ENCODE data around the gene MFN2.

DNA sequence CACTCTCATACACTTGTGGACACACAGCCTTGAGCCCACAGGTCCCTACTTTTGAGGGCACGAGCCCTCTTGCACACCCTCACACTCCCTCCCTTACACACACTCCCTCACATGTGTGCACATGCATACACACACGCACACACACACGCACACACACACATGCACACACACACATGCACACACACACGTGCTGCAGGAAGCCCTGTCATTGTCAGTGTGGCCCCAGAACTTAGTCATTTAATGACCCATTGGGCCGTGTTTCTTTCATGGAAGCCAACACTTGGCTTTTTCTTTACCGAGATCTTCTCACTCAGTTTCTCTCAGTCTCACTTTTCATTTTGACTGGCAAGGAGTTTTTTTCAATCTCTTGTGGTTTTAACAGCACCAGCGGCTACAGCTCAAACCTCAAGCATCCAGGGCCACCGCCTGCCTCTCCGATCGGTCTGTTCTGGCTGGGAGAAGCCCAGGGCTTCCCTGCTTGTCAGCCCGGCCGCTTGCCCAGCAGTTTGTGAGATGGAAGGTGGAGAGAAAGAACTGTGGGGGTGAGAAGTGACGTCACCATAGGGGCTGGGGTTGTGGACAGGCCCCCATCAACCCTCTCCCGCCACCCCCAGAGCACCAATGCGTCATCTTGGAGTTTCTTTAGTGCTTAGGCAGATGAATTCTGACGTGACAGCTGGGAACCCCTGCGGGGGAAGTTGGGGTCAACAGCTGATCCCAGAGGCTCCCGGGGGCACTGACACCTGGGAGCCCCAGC, 67.1 kb downstream of the MFN2 start:
- TF ChIP-seq POLR2A (IDR thresholded peaks at IDR 0.05) = no peak
- TF ChIP-seq, protein P1, sequence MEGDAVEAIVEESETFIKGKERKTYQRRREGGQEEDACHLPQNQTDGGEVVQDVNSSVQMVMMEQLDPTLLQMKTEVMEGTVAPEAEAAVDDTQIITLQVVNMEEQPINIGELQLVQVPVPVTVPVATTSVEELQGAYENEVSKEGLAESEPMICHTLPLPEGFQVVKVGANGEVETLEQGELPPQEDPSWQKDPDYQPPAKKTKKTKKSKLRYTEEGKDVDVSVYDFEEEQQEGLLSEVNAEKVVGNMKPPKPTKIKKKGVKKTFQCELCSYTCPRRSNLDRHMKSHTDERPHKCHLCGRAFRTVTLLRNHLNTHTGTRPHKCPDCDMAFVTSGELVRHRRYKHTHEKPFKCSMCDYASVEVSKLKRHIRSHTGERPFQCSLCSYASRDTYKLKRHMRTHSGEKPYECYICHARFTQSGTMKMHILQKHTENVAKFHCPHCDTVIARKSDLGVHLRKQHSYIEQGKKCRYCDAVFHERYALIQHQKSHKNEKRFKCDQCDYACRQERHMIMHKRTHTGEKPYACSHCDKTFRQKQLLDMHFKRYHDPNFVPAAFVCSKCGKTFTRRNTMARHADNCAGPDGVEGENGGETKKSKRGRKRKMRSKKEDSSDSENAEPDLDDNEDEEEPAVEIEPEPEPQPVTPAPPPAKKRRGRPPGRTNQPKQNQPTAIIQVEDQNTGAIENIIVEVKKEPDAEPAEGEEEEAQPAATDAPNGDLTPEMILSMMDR (IDR thresholded peaks at IDR 0.05) = no peak
